K562 (cell line): Measurements from ENCODE around the gene OR9Q2. TPM values are rescaled to one million over a fixed set of nuclear protein-coding genes. Genes with fewer than 3 reads are reported as not detected.

Experiments
- ATAC-seq: fragments of 200-7000 bp; cut with Tn5 transposase; 3 replicates; pipeline ENCODE4 v1.9.1; 2020; ENCODE audit warnings: moderate library complexity
- BruUV-seq: library from RNA; stranded (reverse); fragments of 400-500 nt; replicated peaks from 2 replicates; lab custom pipeline; 2021; lab: Mats Ljungman, UMichigan
- CTCF ChIA-PET: fragments of 300-600 bp; formaldehyde crosslinking; extraction: SDS; loops from one replicate; lab custom pipeline; 2021; ENCODE audit warnings: low intra/inter-chr PET ratio; lab: Yijun Ruan, JAX
- POLR2A ChIA-PET: fragments of 300-600, 350-650 bp; sonication (Branson Sonifier 250); formaldehyde crosslinking; extraction: SDS; loops from one replicate; lab custom pipeline; 2021; ENCODE audit warnings: antibody characterized with exemption, inconsistent platforms; lab: Yijun Ruan, JAX
- DNase-seq, 4 experiments: peaks; one replicate each; pipeline versions ENCODE4 v3.0.0 to v3.0.0-alpha.2; 2011 to 2018; ENCODE audit warnings: low spot score in 3 of 4, mixed read lengths in 3 of 4; ENCODE audit errors: extremely low read depth in 1 of 4
- FAIRE-seq: peaks from 2 replicates; lab custom pipeline; 2011; peaks lifted over from hg19 to GRCh38; lab: Jason Lieb, UNC
- H2AFZ ChIP-seq: 2 replicates; pipeline ENCODE4 v1.6.0; 2011; ENCODE audit warnings: low read depth, low read length, control low read depth, inconsistent platforms
- H3K27ac ChIP-seq: fragments of 200-600 bp; 3 replicates; pipeline ENCODE4 v1.8.0; 2011; ENCODE audit warnings: low read depth, mild to moderate bottlenecking, control low read depth, inconsistent platforms, low read length, moderate library complexity, mixed read lengths; ENCODE audit errors: extremely low read depth
- H3K27me3 ChIP-seq, 2 experiments: fragments of 300-600 bp in 1 of 2; 2 replicates in 1 of 2; 3 replicates in 1 of 2; pipeline versions ENCODE4 v1.6.0 to v1.8.0; 2011; ENCODE audit warnings: inconsistent platforms in 2 of 2, low read length in 2 of 2, mild to moderate bottlenecking in 1 of 2, mixed read lengths in 1 of 2, moderate library complexity in 1 of 2; ENCODE audit not compliant: control insufficient read depth in 2 of 2, insufficient read depth in 2 of 2
- H3K36me3 ChIP-seq: fragments of 300-600 bp; 3 replicates; pipeline ENCODE4 v1.8.0; 2011; ENCODE audit warnings: mild to moderate bottlenecking, low read length, inconsistent platforms; ENCODE audit not compliant: control insufficient read depth, insufficient read depth
- H3K4me1 ChIP-seq, 2 experiments: fragments of 200-600 bp in 1 of 2; replicated peaks in 1 of 2; 2 replicates in 1 of 2; 3 replicates in 1 of 2; pipeline versions ENCODE4 v1.5.1 to v1.8.0; 2011; ENCODE audit warnings: inconsistent platforms in 2 of 2, low read length in 2 of 2, mild to moderate bottlenecking in 1 of 2, mixed read lengths in 1 of 2, moderate library complexity in 1 of 2; ENCODE audit not compliant: control insufficient read depth in 2 of 2, insufficient read depth in 2 of 2
- H3K4me2 ChIP-seq: 2 replicates; pipeline ENCODE4 v1.6.1; 2011; ENCODE audit warnings: low read length, control low read depth, inconsistent platforms, mixed read lengths; ENCODE audit not compliant: insufficient read depth
- H3K4me3 ChIP-seq: fragments of 200-600 bp; sonication (generic), shearing (Covaris generic); 2 replicates; pipeline ENCODE4 v1.5.1; 2016; ENCODE audit warnings: control low read depth, inconsistent platforms
- H3K79me2 ChIP-seq: fragments of 200-600 bp; 3 replicates; pipeline ENCODE4 v1.8.0; 2011; ENCODE audit warnings: low read length, inconsistent platforms; ENCODE audit not compliant: control insufficient read depth, insufficient read depth
- H3K9ac ChIP-seq, 2 experiments: 2 replicates each; pipeline versions ENCODE4 v1.6.0 to v1.6.1; 2011; ENCODE audit warnings: low read depth in 2 of 2, low read length in 2 of 2, control low read depth in 1 of 2, inconsistent platforms in 1 of 2, mild to moderate bottlenecking in 1 of 2, mixed read lengths in 1 of 2; ENCODE audit not compliant: insufficient read depth in 1 of 2
- H3K9me1 ChIP-seq: one replicate; pipeline ENCODE4 v1.6.0; 2011; ENCODE audit warnings: inconsistent platforms, mild to moderate bottlenecking, low read length, moderate library complexity; ENCODE audit not compliant: control insufficient read depth, insufficient read depth
- H3K9me3 ChIP-seq: replicated peaks from 2 replicates; pipeline ENCODE4 v1.5.1; 2011; ENCODE audit warnings: low read depth, low read length, inconsistent platforms; ENCODE audit not compliant: control insufficient read depth, insufficient read depth
- H4K20me1 ChIP-seq: replicated peaks from 2 replicates; pipeline ENCODE4 v1.6.1; 2011; ENCODE audit warnings: low read length, inconsistent platforms, mixed read lengths; ENCODE audit not compliant: control insufficient read depth, insufficient read depth
- EGR1 ChIP-seq: fragments of 450-650 bp; conservative IDR thresholded peaks from 2 replicates; pipeline ENCODE4 v1.6.1; 2017; ENCODE audit warnings: mild to moderate bottlenecking
- FOSL1 ChIP-seq: fragments of 200-800 bp; sonication (Bioruptor generic); conservative IDR thresholded peaks from 2 replicates; pipeline ENCODE4 v1.6.1; 2016; ENCODE audit warnings: missing genetic modification characterization, missing compliant biosample characterization
- HNRNPL ChIP-seq: fragments of 200-400 bp; formaldehyde crosslinking; IDR thresholded peaks from 2 replicates; pipeline ENCODE4 v1.6.1; 2017; ENCODE audit warnings: low read depth, mild to moderate bottlenecking, low read length
- IRF2 ChIP-seq: sonication (generic); formaldehyde crosslinking; IDR thresholded peaks from 2 replicates; pipeline ENCODE4 v1.8.1; 2022; ENCODE audit warnings: mild to moderate bottlenecking, missing genetic modification reagents
- JUN ChIP-seq, 2 experiments: sonication (generic) in 1 of 2; formaldehyde crosslinking in 1 of 2; IDR thresholded peaks; 2 replicates each; pipeline versions ENCODE4 v1.6.1 to v1.8.0; 2012 to 2022; ENCODE audit warnings: borderline replicate concordance in 2 of 2, mild to moderate bottlenecking in 2 of 2, improper control_type of control experiment in 1 of 2, low read depth in 1 of 2, low read length in 1 of 2, missing genetic modification reagents in 1 of 2
- NELFE ChIP-seq: IDR thresholded peaks from 2 replicates; pipeline ENCODE4 v1.6.1; 2011; ENCODE audit warnings: mild to moderate bottlenecking; ENCODE audit not compliant: insufficient read depth, insufficient read length
- STAG1 ChIP-seq: sonication (generic); formaldehyde crosslinking; IDR thresholded peaks from 2 replicates; pipeline ENCODE4 v1.5.0; 2020; ENCODE audit warnings: missing genetic modification reagents, borderline replicate concordance
- ZFP1 ChIP-seq: fragments of 450-650 bp; formaldehyde crosslinking; IDR thresholded peaks from 2 replicates; pipeline ENCODE4 v1.4.0; 2020; ENCODE audit warnings: mild to moderate bottlenecking, mixed read lengths
- ZNF253 ChIP-seq: fragments of 250-450 bp; sonication (Bioruptor Pico); conservative IDR thresholded peaks from 2 replicates; pipeline ENCODE4 v1.6.1; 2021; ENCODE audit warnings: mild to moderate bottlenecking
- ZNF785 ChIP-seq: fragments of 250-450 bp; sonication (Bioruptor Pico); IDR thresholded peaks from 2 replicates; pipeline ENCODE4 v1.4.0; 2020; ENCODE audit warnings: mild to moderate bottlenecking
- WGBS: fragments of 100-300 bp; shearing (Covaris generic); methylation state at CpG from one replicate; pipeline ENCODE4 v1.1.6; 2016; ENCODE audit warnings: low coverage, mixed read lengths; ENCODE audit not compliant: insufficient coverage; ENCODE audit errors: missing lambda C conversion rate; 5-methylcytosine and 5-hydroxymethylcytosine counted together
- in situ Hi-C: fragments of 300-500 bp; cut with MboI; formaldehyde crosslinking; loops from 4 replicates; pipeline ENCODE4 v1.15.0; 2018; ENCODE audit warnings: inconsistent platforms, mixed read lengths
- intact Hi-C: fragments of 100-400 bp; cut with micrococcal nuclease; formaldehyde crosslinking; loops from 2 replicates; pipeline ENCODE4 v1.14.2; 2022
- polyA plus RNA-seq, 8 experiments: library from polyadenylated mRNA; depleted of rRNA in 4 of 8; stranded (reverse) in 5 of 8; unstranded in 3 of 8; fragments of >200 nt; fragmentation: Nextera tagmentation in 2 of 8; fragmentation: Illumina TruSeq in 1 of 8; extraction: Ambion mirVana in 2 of 8; extraction: Trizol in 1 of 8; gene quantifications; 2 replicates each; pipeline versions ENCODE4 v1.2.1 to v1.2.3, GENCODE V29; 2011 to 2014; ENCODE audit warnings: inconsistent platforms in 1 of 8, missing spikeins in 1 of 8
- total RNA-seq, 7 experiments: library from RNA; depleted of rRNA in 6 of 7; stranded (reverse); fragments of >200 nt in 6 of 7; fragmentation: Illumina TruSeq in 2 of 7; extraction: Trizol in 2 of 7; gene quantifications; 2 replicates each; pipeline versions ENCODE4 v1.2.1 to v1.2.3, GENCODE V29; 2011 to 2021; ENCODE audit warnings: low replicate concordance in 1 of 7
- TF ChIP-seq, protein P1 (sequence below): fragments of 450-650 bp; conservative IDR thresholded peaks from 2 replicates; pipeline ENCODE4 v1.6.1; 2016; ENCODE audit warnings: missing genetic modification characterization, low read depth, mild to moderate bottlenecking, missing compliant biosample characterization, moderate library complexity
- TF ChIP-seq, protein P2 (sequence below): fragments of 450-650 bp; IDR thresholded peaks from 2 replicates; pipeline ENCODE4 v1.7.0; 2016; ENCODE audit warnings: borderline replicate concordance

Gene OR9Q2
- total and polyA plus RNA-seq, 9 of the 15 experiments (the other 6 are each of a cell fraction or from before 2014, with no cell fraction given) = not detected

DNA sequence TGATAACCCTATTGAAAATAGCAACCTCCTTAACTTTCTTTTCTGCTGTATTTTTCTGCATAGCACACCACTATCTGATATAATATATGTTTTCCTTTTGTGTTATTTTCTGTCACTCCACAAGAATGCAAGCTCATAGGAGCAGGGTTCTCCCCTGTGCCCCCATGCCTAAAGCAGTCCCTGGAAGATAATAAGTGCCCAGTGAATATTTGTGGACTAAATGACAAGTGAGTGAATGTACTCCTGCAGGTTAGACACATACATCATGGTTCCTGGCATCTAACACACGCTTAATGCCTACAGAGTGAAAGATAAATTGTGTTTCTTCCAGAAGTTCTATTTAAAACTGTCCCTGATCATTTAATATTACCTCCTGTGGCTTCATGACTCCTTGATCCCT is 23.9 kb upstream of the OR9Q2 start:
- Histone ChIP-seq H3K36me3 (no peaks in the 10 kb centered on the region), H3K9ac (no peak overlapping the region), H3K27me3 (no peaks in the 10 kb centered on the region), H3K4me2 (no peak overlapping the region), H3K9me1 (no peaks in the 10 kb centered on the region), H3K4me1 (no peaks in the 10 kb centered on the region), H3K4me3 (no peak overlapping the region), H3K27ac (no peak overlapping the region), H4K20me1 (no peaks in the 10 kb centered on the region), H3K79me2 (no peaks in the 10 kb centered on the region), H3K9me3 (no peaks in the 10 kb centered on the region), H2AFZ (no peak overlapping the region)
- no peak for DNase-seq
- TF ChIP-seq EGR1 (no peak), NELFE (no peak), ZNF785 (CRISPR knock-in tag) (no peak), ZFP1 (CRISPR knock-in tag) (no peak), FOSL1 (tag) (no peak), ZNF253 (CRISPR knock-in tag) (no peak), STAG1 (CRISPR knock-in tag) (no peak), HNRNPL (no peak), IRF2 (CRISPR knock-in tag) (no peak), JUN (IDR thresholded peaks at IDR 0.05; ENCODE audit: borderline replicate concordance, low read depth, low read length) (no peak), JUN (CRISPR knock-in tag; IDR thresholded peaks at IDR 0.05; ENCODE audit: borderline replicate concordance) (no peak)
- TF ChIP-seq, protein P1, sequence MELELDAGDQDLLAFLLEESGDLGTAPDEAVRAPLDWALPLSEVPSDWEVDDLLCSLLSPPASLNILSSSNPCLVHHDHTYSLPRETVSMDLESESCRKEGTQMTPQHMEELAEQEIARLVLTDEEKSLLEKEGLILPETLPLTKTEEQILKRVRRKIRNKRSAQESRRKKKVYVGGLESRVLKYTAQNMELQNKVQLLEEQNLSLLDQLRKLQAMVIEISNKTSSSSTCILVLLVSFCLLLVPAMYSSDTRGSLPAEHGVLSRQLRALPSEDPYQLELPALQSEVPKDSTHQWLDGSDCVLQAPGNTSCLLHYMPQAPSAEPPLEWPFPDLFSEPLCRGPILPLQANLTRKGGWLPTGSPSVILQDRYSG (tag) = no peak
- TF ChIP-seq, protein P2, sequence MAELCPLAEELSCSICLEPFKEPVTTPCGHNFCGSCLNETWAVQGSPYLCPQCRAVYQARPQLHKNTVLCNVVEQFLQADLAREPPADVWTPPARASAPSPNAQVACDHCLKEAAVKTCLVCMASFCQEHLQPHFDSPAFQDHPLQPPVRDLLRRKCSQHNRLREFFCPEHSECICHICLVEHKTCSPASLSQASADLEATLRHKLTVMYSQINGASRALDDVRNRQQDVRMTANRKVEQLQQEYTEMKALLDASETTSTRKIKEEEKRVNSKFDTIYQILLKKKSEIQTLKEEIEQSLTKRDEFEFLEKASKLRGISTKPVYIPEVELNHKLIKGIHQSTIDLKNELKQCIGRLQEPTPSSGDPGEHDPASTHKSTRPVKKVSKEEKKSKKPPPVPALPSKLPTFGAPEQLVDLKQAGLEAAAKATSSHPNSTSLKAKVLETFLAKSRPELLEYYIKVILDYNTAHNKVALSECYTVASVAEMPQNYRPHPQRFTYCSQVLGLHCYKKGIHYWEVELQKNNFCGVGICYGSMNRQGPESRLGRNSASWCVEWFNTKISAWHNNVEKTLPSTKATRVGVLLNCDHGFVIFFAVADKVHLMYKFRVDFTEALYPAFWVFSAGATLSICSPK = no peak
- ATAC-seq = no peak
- no peak for FAIRE-seq
- ChIA-PET CTCF (no interaction called here), POLR2A (no interaction called here)
- in situ Hi-C loops (no loop called here), intact Hi-C loops (no loop called here)
- no TSS peak for BruUV-seq
- WGBS = 0% methylated on average over 1 of the region's 1 CpG
